HEK293 (cell line): ENCODE measurements around the gene LTBP1.

Experiments
- CTCF ChIA-PET: fragments of 350-600 bp; formaldehyde crosslinking; extraction: SDS; loops from one replicate; lab custom pipeline; 2021; ENCODE audit warnings: antibody characterized with exemption; lab: Yijun Ruan, JAX
- POLR2A ChIA-PET: fragments of 300-600 bp; formaldehyde crosslinking; extraction: SDS; loops from one replicate; lab custom pipeline; 2020; ENCODE audit warnings: antibody characterized with exemption, inconsistent platforms; lab: Yijun Ruan, JAX
- H3K27ac ChIP-seq: fragments of 200-500 bp; sonication (Bioruptor generic); 2 replicates; pipeline ENCODE4 v1.5.1; 2014; ENCODE audit warnings: low read depth, low read length, control low read depth, inconsistent platforms; ENCODE audit errors: extremely low read depth
- H3K36me3 ChIP-seq, 2 experiments: fragments of 200-500 bp in 1 of 2; sonication (Bioruptor generic) in 1 of 2; 1 replicate in 1 of 2; 2 replicates in 1 of 2; pipeline ENCODE4 v1.5.1; 2014 to 2017; ENCODE audit warnings: inconsistent platforms in 2 of 2, low read length in 2 of 2; ENCODE audit not compliant: control insufficient read depth in 2 of 2, insufficient read depth in 1 of 2
- H3K4me1 ChIP-seq: fragments of 200-500 bp; sonication (Bioruptor generic); 2 replicates; pipeline ENCODE4 v1.5.1; 2014; ENCODE audit warnings: mild to moderate bottlenecking, low read length, inconsistent platforms; ENCODE audit not compliant: control insufficient read depth, insufficient read depth
- H3K4me3 ChIP-seq: 2 replicates; pipeline ENCODE4 v1.5.1; 2011; ENCODE audit warnings: low read depth, mild to moderate bottlenecking, control low read depth, low read length, moderate library complexity
- H3K9me3 ChIP-seq: fragments of 200-500 bp; sonication (Bioruptor generic); 2 replicates; pipeline ENCODE4 v1.5.1; 2014; ENCODE audit warnings: low read depth, low read length, inconsistent platforms; ENCODE audit not compliant: control insufficient read depth, insufficient read depth
- FEZF1 ChIP-seq: fragments of 450-650 bp; formaldehyde crosslinking; IDR thresholded peaks from 2 replicates; pipeline ENCODE4 v1.5.1; 2016; ENCODE audit warnings: missing biosample characterization, missing genetic modification characterization
- GLIS1 ChIP-seq: fragments of 450-650 bp; formaldehyde crosslinking; IDR thresholded peaks from 2 replicates; pipeline ENCODE4 v1.5.1; 2016; ENCODE audit warnings: missing biosample characterization, missing genetic modification characterization
- IKZF3 ChIP-seq: fragments of 450-650 bp; IDR thresholded peaks from 2 replicates; pipeline ENCODE4 v1.5.0; 2018; ENCODE audit warnings: missing biosample characterization, mild to moderate bottlenecking, missing genetic modification characterization, moderate library complexity
- KLF1 ChIP-seq: fragments of 450-650 bp; formaldehyde crosslinking; IDR thresholded peaks from 2 replicates; pipeline ENCODE4 v1.5.1; 2016; ENCODE audit warnings: missing biosample characterization, missing genetic modification characterization
- KLF17 ChIP-seq: fragments of 450-650 bp; formaldehyde crosslinking; IDR thresholded peaks from 2 replicates; pipeline ENCODE4 v1.5.1; 2016; ENCODE audit warnings: missing biosample characterization, missing genetic modification characterization
- KLF7 ChIP-seq: fragments of 450-650 bp; formaldehyde crosslinking; IDR thresholded peaks from 2 replicates; pipeline ENCODE4 v1.5.1; 2016; ENCODE audit warnings: missing biosample characterization, missing genetic modification characterization, borderline replicate concordance
- OSR2 ChIP-seq: fragments of 450-650 bp; formaldehyde crosslinking; IDR thresholded peaks from 2 replicates; pipeline ENCODE4 v1.5.1; 2016; ENCODE audit warnings: missing biosample characterization, missing genetic modification characterization
- PRDM1 ChIP-seq: fragments of 450-650 bp; formaldehyde crosslinking; IDR thresholded peaks from 2 replicates; pipeline ENCODE4; 2016; ENCODE audit warnings: missing biosample characterization, missing genetic modification characterization
- SP2 ChIP-seq: fragments of 450-650 bp; formaldehyde crosslinking; IDR thresholded peaks from 2 replicates; pipeline ENCODE4 v1.5.1; 2016; ENCODE audit warnings: missing biosample characterization, missing genetic modification characterization
- TRIM28 ChIP-seq: IDR thresholded peaks from 2 replicates; pipeline ENCODE4 v1.6.1; 2011; ENCODE audit warnings: low read length, control low read depth, borderline replicate concordance
- WT1 ChIP-seq: fragments of 450-650 bp; formaldehyde crosslinking; IDR thresholded peaks from 2 replicates; pipeline ENCODE4 v1.5.1; 2016; ENCODE audit warnings: missing biosample characterization, missing genetic modification characterization
- YY2 ChIP-seq: fragments of 450-650 bp; formaldehyde crosslinking; IDR thresholded peaks from 2 replicates; pipeline ENCODE4 v1.5.1; 2016; ENCODE audit warnings: missing biosample characterization, missing genetic modification characterization
- ZBTB8A ChIP-seq: fragments of 450-650 bp; formaldehyde crosslinking; IDR thresholded peaks from 2 replicates; pipeline ENCODE4 v1.5.1; 2016; ENCODE audit warnings: missing biosample characterization, missing genetic modification characterization
- ZNF112 ChIP-seq: fragments of 450-650 bp; formaldehyde crosslinking; IDR thresholded peaks from 2 replicates; pipeline ENCODE4 v1.5.0; 2017; ENCODE audit warnings: missing biosample characterization, missing genetic modification characterization
- ZNF292 ChIP-seq: fragments of 450-650 bp; formaldehyde crosslinking; IDR thresholded peaks from 2 replicates; pipeline ENCODE4 v1.5.1; 2016; ENCODE audit warnings: low read depth, missing biosample characterization, missing genetic modification characterization, borderline replicate concordance
- ZNF391 ChIP-seq: fragments of 450-650 bp; formaldehyde crosslinking; IDR thresholded peaks from 2 replicates; pipeline ENCODE4 v1.5.1; 2016; ENCODE audit warnings: low read depth, missing biosample characterization, missing genetic modification characterization, borderline replicate concordance
- ZNF398 ChIP-seq: fragments of 450-650 bp; formaldehyde crosslinking; IDR thresholded peaks from 2 replicates; pipeline ENCODE4 v1.5.1; 2017; ENCODE audit warnings: missing biosample characterization, missing genetic modification characterization
- ZNF473 ChIP-seq: fragments of 450-650 bp; formaldehyde crosslinking; IDR thresholded peaks from 2 replicates; pipeline ENCODE4 v1.5.1; 2017; ENCODE audit warnings: missing biosample characterization, missing genetic modification characterization
- ZNF548 ChIP-seq: fragments of 450-650 bp; formaldehyde crosslinking; IDR thresholded peaks from 2 replicates; pipeline ENCODE4 v1.5.1; 2016; ENCODE audit warnings: missing biosample characterization, missing genetic modification characterization
- ZNF600 ChIP-seq: fragments of 450-650 bp; formaldehyde crosslinking; IDR thresholded peaks from 2 replicates; pipeline ENCODE4 v1.5.1; 2016; ENCODE audit warnings: missing biosample characterization, missing genetic modification characterization
- ZNF621 ChIP-seq: fragments of 450-650 bp; formaldehyde crosslinking; IDR thresholded peaks from 2 replicates; pipeline ENCODE4 v1.5.1; 2017; ENCODE audit warnings: missing biosample characterization, missing genetic modification characterization
- ZNF707 ChIP-seq: fragments of 450-650 bp; formaldehyde crosslinking; IDR thresholded peaks from 2 replicates; pipeline ENCODE4 v1.5.1; 2016; ENCODE audit warnings: missing biosample characterization, missing genetic modification characterization
- ZNF777 ChIP-seq: fragments of 450-650 bp; formaldehyde crosslinking; IDR thresholded peaks from 2 replicates; pipeline ENCODE4 v1.5.1; 2017; ENCODE audit warnings: missing biosample characterization, missing genetic modification characterization, borderline replicate concordance
- ZSCAN30 ChIP-seq: fragments of 450-650 bp; IDR thresholded peaks from 2 replicates; pipeline ENCODE4 v1.5.1; 2018; ENCODE audit warnings: missing biosample characterization, mild to moderate bottlenecking, missing genetic modification characterization, moderate library complexity
- TF ChIP-seq, protein P1 (sequence below): fragments of 450-650 bp; formaldehyde crosslinking; optimal IDR thresholded peaks from 2 replicates; pipeline ENCODE3; 2016; ENCODE audit warnings: missing biosample characterization, mild to moderate bottlenecking, missing genetic modification characterization
- TF ChIP-seq, protein P2 (sequence below): fragments of 450-650 bp; formaldehyde crosslinking; IDR thresholded peaks from 2 replicates; pipeline ENCODE4 v1.5.1; 2016; ENCODE audit warnings: missing biosample characterization, missing genetic modification characterization

Gene LTBP1

DNA sequence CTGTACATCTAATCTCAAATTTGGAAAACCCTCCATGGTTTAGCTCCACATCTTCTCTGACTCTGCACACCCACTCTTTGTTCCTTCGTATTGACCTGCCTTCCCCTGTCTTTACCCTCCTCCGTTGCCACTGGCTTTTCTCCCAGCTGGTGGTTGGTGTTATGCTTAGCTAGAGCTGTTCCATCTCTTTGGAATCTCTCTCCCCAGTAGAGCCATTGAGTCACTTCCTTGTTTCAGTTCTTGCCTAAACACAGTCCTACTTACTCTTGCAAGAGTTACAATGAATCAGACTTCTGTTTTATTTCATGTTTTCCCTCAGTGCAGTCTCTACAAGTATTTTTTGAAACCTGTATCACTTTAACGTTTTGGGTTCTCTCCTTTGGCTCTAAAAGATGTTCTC is 263.9 kb downstream of the LTBP1 start (continued):
- TF ChIP-seq, protein P1, sequence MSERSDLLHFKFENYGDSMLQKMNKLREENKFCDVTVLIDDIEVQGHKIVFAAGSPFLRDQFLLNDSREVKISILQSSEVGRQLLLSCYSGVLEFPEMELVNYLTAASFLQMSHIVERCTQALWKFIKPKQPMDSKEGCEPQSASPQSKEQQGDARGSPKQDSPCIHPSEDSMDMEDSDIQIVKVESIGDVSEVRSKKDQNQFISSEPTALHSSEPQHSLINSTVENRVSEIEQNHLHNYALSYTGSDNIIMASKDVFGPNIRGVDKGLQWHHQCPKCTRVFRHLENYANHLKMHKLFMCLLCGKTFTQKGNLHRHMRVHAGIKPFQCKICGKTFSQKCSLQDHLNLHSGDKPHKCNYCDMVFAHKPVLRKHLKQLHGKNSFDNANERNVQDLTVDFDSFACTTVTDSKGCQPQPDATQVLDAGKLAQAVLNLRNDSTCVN = no peak

DNA sequence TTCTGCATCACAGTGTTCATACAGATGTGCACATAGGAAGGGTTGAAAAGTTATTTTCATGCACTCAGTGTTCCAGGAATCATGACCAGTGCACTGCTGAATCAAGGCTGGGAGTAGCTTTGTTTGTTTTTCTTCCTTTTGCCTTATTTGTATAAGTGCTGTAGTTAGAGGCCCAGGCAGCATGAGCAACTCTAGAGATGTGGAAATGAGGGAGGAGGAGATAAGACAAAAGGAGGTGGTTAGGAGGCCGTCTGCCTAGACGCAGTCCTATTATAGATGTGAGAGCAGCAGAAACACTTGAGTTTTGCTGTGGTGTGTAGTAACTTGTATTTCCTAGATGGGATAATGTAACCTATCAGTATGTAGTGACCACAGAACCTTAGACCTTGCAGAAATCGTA is 265.4 kb downstream of the LTBP1 start:
- Histone ChIP-seq H3K27ac (no peak overlapping the region), H3K36me3 (no peaks in the 10 kb centered on the region), H3K4me3 (no peak overlapping the region), H3K4me1 (peaks cover 7% of the 10 kb centered on the region), H3K9me3 (no peaks in the 10 kb centered on the region)
- TF ChIP-seq OSR2 (tag by site-specific recombination) (no peak), ZNF777 (tag by site-specific recombination) (no peak), PRDM1 (no peak), TRIM28 (0 out of 2 replicates have a peak, but pooled peaks have one; percentile 35), KLF7 (tag by site-specific recombination) (no peak), KLF1 (tag by site-specific recombination) (no peak), WT1 (tag by site-specific recombination) (peak; percentile 92), ZNF707 (tag by site-specific recombination) (no peak), FEZF1 (tag by site-specific recombination) (peak; percentile 64; the same call in 1 of the 2 replicates)
- ChIA-PET CTCF (interaction anchor here (1.0 kb wide), 1 partner anchor 160 kb away, joined by 3 read pairs; no protein-coding TSS in a partner anchor), POLR2A (no interaction called here)

DNA sequence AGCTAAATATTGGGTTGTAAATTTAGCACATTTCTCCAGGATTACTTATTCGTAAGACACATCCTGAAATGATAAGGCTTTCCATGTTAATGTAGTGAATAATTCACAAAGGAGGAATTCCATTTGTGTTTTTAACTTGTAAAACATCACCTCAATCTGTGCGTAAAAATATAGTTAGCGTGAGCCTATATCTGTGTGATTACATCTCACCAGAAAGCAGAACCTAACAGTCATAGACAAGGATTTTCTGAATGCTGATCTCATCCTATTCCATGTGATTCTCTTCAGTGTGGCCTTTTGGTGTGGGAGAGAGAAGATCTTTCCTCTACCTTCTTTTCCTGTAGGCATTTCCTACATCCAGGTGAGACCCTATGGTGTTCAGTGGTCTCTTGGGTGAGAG is 266.5 kb downstream of the LTBP1 start:
- Histone ChIP-seq H3K9me3 (no peaks in the 10 kb centered on the region), H3K27ac (no peak overlapping the region), H3K4me3 (no peak overlapping the region), H3K36me3 (no peaks in the 10 kb centered on the region), H3K4me1 (peaks cover 7% of the 10 kb centered on the region)
- ChIA-PET CTCF (no interaction called here), POLR2A (no interaction called here)
- TF ChIP-seq ZNF112 (tag by site-specific recombination) = no peak
- TF ChIP-seq ZNF473 (tag by site-specific recombination) = no peak
- TF ChIP-seq ZNF292 (tag by site-specific recombination) = no peak
- no peak for TF ChIP-seq ZNF621 (tag by site-specific recombination)
- TF ChIP-seq ZBTB8A = no peak
- no peak for TF ChIP-seq IKZF3 (tag by site-specific recombination)
- TF ChIP-seq KLF7 (tag by site-specific recombination) = no peak
- TF ChIP-seq YY2 (tag by site-specific recombination) = no peak
- TF ChIP-seq GLIS1 (tag by site-specific recombination) = no peak
- TF ChIP-seq SP2 (tag by site-specific recombination) = no peak
- TF ChIP-seq ZNF600 (tag by site-specific recombination) = no peak
- no peak for TF ChIP-seq ZNF548

GRCh38 chr2:33213648-33214047 is 266.9 kb downstream of the LTBP1 start:
- Histone ChIP-seq H3K36me3 (no peaks in the 10 kb centered on the region), H3K27ac (no peak overlapping the region), H3K9me3 (no peaks in the 10 kb centered on the region), H3K4me1 (peaks cover 7% of the 10 kb centered on the region), H3K4me3 (no peak overlapping the region)
- no peak for TF ChIP-seq ZSCAN30 (tag by site-specific recombination)
- TF ChIP-seq, protein P2, sequence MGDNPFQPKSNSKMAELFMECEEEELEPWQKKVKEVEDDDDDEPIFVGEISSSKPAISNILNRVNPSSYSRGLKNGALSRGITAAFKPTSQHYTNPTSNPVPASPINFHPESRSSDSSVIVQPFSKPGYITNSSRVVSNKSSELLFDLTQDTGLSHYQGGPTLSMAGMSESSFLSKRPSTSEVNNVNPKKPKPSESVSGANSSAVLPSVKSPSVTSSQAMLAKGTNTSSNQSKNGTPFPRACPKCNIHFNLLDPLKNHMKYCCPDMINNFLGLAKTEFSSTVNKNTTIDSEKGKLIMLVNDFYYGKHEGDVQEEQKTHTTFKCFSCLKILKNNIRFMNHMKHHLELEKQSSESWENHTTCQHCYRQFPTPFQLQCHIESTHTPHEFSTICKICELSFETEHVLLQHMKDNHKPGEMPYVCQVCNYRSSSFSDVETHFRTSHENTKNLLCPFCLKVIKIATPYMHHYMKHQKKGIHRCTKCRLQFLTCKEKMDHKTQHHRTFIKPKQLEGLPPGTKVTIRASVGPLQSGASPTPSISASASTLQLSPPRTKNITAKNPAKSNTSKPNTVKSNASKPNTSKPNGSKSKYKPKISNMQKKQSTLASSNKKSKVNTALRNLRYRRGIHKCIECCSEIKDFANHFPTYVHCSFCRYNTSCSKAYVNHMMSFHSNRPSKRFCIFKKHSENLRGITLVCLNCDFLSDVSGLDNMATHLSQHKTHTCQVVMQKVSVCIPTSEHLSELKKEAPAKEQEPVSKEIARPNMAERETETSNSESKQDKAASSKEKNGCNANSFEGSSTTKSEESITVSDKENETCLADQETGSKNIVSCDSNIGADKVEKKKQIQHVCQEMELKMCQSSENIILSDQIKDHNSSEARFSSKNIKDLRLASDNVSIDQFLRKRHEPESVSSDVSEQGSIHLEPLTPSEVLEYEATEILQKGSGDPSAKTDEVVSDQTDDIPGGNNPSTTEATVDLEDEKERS (tag by site-specific recombination) = no peak
- TF ChIP-seq ZNF398 (tag by site-specific recombination) = no peak
- TF ChIP-seq KLF17 (tag by site-specific recombination) = no peak
- no peak for TF ChIP-seq ZNF391 (tag by site-specific recombination)
- TF ChIP-seq TRIM28 = no peak
- ChIA-PET CTCF (no interaction called here), POLR2A (no interaction called here)
